ENCODE measurements around the gene POLR2J2. TPM values are rescaled to one million over a fixed set of nuclear protein-coding genes. Genes with fewer than 3 reads are reported as not detected.
A peak's percentile ranks its signal among the peaks of the same experiment; 100 is the strongest.
"Not testable (repeated sequence)": the region's sequence is repeated elsewhere in the genome, so short reads cannot be mapped to it uniquely, and the experiment has no call there.

POLR2J2 gene
- total and polyA plus RNA-seq, 9 of the 15 experiments (the other 6 are each of a cell fraction or from before 2014, with no cell fraction given), result 0.80 to 13.6 (median 5.2) TPM

GRCh38 chr7:102642691-102643090 lies 28.8 kb downstream of the POLR2J2 start, which contains the start of gene UPK3BL1:
TSS of gene UPK3BL1 (minus strand) at chr7:102642791. CDS start at chr7:102642741, 50 bp downstream.
- intact Hi-C loops (cut with micrococcal nuclease); POLR2A ChIA-PET; H3K9me3 ChIP-seq (replicated peaks; ENCODE audit: control insufficient read depth, insufficient read depth, low read depth, low read length); H4K20me1 ChIP-seq (replicated peaks; ENCODE audit: control insufficient read depth, insufficient read depth, low read length); H2AFZ ChIP-seq (ENCODE audit: low read depth, low read length); H3K79me2 ChIP-seq (ENCODE audit: control insufficient read depth, insufficient read depth, low read length); H3K9ac ChIP-seq (ENCODE audit: insufficient read depth in 1 of 2, low read depth in 2 of 2, low read length in 2 of 2); FAIRE-seq; H3K36me3 ChIP-seq (ENCODE audit: control insufficient read depth, insufficient read depth, low read length); CTCF ChIA-PET (ENCODE audit: low intra/inter-chr PET ratio); H3K4me2 ChIP-seq (ENCODE audit: insufficient read depth, low read length); DNase-seq (ENCODE audit: extremely low read depth in 1 of 4, low spot score in 3 of 4); H3K27ac ChIP-seq (ENCODE audit: extremely low read depth, low read depth, low read length); H3K4me3 ChIP-seq; H3K4me1 ChIP-seq (replicated peaks in 1 of 2; ENCODE audit: control insufficient read depth in 2 of 2, insufficient read depth in 2 of 2, low read length in 2 of 2); H3K27me3 ChIP-seq (ENCODE audit: control insufficient read depth in 2 of 2, insufficient read depth in 2 of 2, low read length in 2 of 2); BruUV-seq (replicated peaks); H3K9me1 ChIP-seq (ENCODE audit: control insufficient read depth, insufficient read depth, low read length): not testable (repeated sequence)
- in situ Hi-C loops (cut with MboI), result loop anchor here (10.0 kb wide), 1 partner anchor 98 kb away; the partner anchor contains the start of gene UPK3BL2
- no CpG with 5 or more reads among the region's 9 CpGs for WGBS (ENCODE audit: insufficient coverage, low coverage, missing lambda C conversion rate)
- ATAC-seq, result peak; percentile 13; the same call in 1 of the 3 replicates

GRCh38 chr7:102638848-102639247 lies 32.6 kb downstream of the POLR2J2 start:
- H3K4me1 ChIP-seq (replicated peaks in 1 of 2; ENCODE audit: control insufficient read depth in 2 of 2, insufficient read depth in 2 of 2, low read length in 2 of 2); DNase-seq (ENCODE audit: extremely low read depth in 1 of 4, low spot score in 3 of 4); H2AFZ ChIP-seq (ENCODE audit: low read depth, low read length); CTCF ChIA-PET (ENCODE audit: low intra/inter-chr PET ratio); FAIRE-seq; H3K9ac ChIP-seq (ENCODE audit: insufficient read depth in 1 of 2, low read depth in 2 of 2, low read length in 2 of 2); BruUV-seq (replicated peaks); intact Hi-C loops (cut with micrococcal nuclease); H3K27me3 ChIP-seq (ENCODE audit: control insufficient read depth in 2 of 2, insufficient read depth in 2 of 2, low read length in 2 of 2); H3K79me2 ChIP-seq (ENCODE audit: control insufficient read depth, insufficient read depth, low read length); H3K9me1 ChIP-seq (ENCODE audit: control insufficient read depth, insufficient read depth, low read length); POLR2A ChIA-PET; H3K36me3 ChIP-seq (ENCODE audit: control insufficient read depth, insufficient read depth, low read length); H3K4me2 ChIP-seq (ENCODE audit: insufficient read depth, low read length); H3K27ac ChIP-seq (ENCODE audit: extremely low read depth, low read depth, low read length); H4K20me1 ChIP-seq (replicated peaks; ENCODE audit: control insufficient read depth, insufficient read depth, low read length); H3K9me3 ChIP-seq (replicated peaks; ENCODE audit: control insufficient read depth, insufficient read depth, low read depth, low read length); H3K4me3 ChIP-seq; in situ Hi-C loops (cut with MboI): not testable (repeated sequence)
- ATAC-seq, result peak; percentile 14
- WGBS (ENCODE audit: insufficient coverage, low coverage, missing lambda C conversion rate), result 92% methylated on average over 5 of the region's 11 CpGs

- H3K4me1 ChIP-seq (replicated peaks in 1 of 2; ENCODE audit: control insufficient read depth in 2 of 2, insufficient read depth in 2 of 2, low read length in 2 of 2); H3K4me2 ChIP-seq (ENCODE audit: insufficient read depth, low read length); ATAC-seq; POLR2A ChIA-PET; H3K27ac ChIP-seq (ENCODE audit: extremely low read depth, low read depth, low read length); H3K9me3 ChIP-seq (replicated peaks; ENCODE audit: control insufficient read depth, insufficient read depth, low read depth, low read length); intact Hi-C loops (cut with micrococcal nuclease); H3K9me1 ChIP-seq (ENCODE audit: control insufficient read depth, insufficient read depth, low read length); H3K36me3 ChIP-seq (ENCODE audit: control insufficient read depth, insufficient read depth, low read length); H3K27me3 ChIP-seq (ENCODE audit: control insufficient read depth in 2 of 2, insufficient read depth in 2 of 2, low read length in 2 of 2); CTCF ChIA-PET (ENCODE audit: low intra/inter-chr PET ratio); DNase-seq (ENCODE audit: extremely low read depth in 1 of 4, low spot score in 3 of 4); H4K20me1 ChIP-seq (replicated peaks; ENCODE audit: control insufficient read depth, insufficient read depth, low read length); H3K4me3 ChIP-seq; H2AFZ ChIP-seq (ENCODE audit: low read depth, low read length); FAIRE-seq; H3K79me2 ChIP-seq (ENCODE audit: control insufficient read depth, insufficient read depth, low read length); H3K9ac ChIP-seq (ENCODE audit: insufficient read depth in 1 of 2, low read depth in 2 of 2, low read length in 2 of 2); BruUV-seq (replicated peaks); in situ Hi-C loops (cut with MboI): not testable (repeated sequence)
- WGBS (ENCODE audit: insufficient coverage, low coverage, missing lambda C conversion rate), result 89% methylated on average over 6 of the region's 13 CpGs
These were observed 34.5 kb downstream of the POLR2J2 start for GRCh38 chr7:102636956-102637355.

GRCh38 chr7:102635354-102635753 lies 36.1 kb downstream of the POLR2J2 start:
- H3K4me2 ChIP-seq (ENCODE audit: insufficient read depth, low read length); H3K9me3 ChIP-seq (replicated peaks; ENCODE audit: control insufficient read depth, insufficient read depth, low read depth, low read length); H4K20me1 ChIP-seq (replicated peaks; ENCODE audit: control insufficient read depth, insufficient read depth, low read length); intact Hi-C loops (cut with micrococcal nuclease); in situ Hi-C loops (cut with MboI); H3K4me3 ChIP-seq; H3K9me1 ChIP-seq (ENCODE audit: control insufficient read depth, insufficient read depth, low read length); FAIRE-seq; H3K36me3 ChIP-seq (ENCODE audit: control insufficient read depth, insufficient read depth, low read length); H3K27me3 ChIP-seq (ENCODE audit: control insufficient read depth in 2 of 2, insufficient read depth in 2 of 2, low read length in 2 of 2); ATAC-seq; POLR2A ChIA-PET; H2AFZ ChIP-seq (ENCODE audit: low read depth, low read length); H3K4me1 ChIP-seq (replicated peaks in 1 of 2; ENCODE audit: control insufficient read depth in 2 of 2, insufficient read depth in 2 of 2, low read length in 2 of 2); H3K79me2 ChIP-seq (ENCODE audit: control insufficient read depth, insufficient read depth, low read length); DNase-seq (ENCODE audit: extremely low read depth in 1 of 4, low spot score in 3 of 4); H3K27ac ChIP-seq (ENCODE audit: extremely low read depth, low read depth, low read length); H3K9ac ChIP-seq (ENCODE audit: insufficient read depth in 1 of 2, low read depth in 2 of 2, low read length in 2 of 2); CTCF ChIA-PET (ENCODE audit: low intra/inter-chr PET ratio): not testable (repeated sequence)
- no CpG with 5 or more reads among the region's 5 CpGs for WGBS (ENCODE audit: insufficient coverage, low coverage, missing lambda C conversion rate)
- TSS peak; percentile 52 for BruUV-seq (replicated peaks)

Data from K562 (cell line).